HEK293T (cell line): Measurements from ENCODE around the gene SLX1B.
"Not testable (repeated sequence)": the region's sequence is repeated elsewhere in the genome, so short reads cannot be mapped to it uniquely, and the experiment has no call there.

ENCODE experiments used
- BHLHE40 ChIP-seq: fragments of 450-650 bp; IDR thresholded peaks from 2 replicates; pipeline ENCODE4 v1.6.1; 2016; ENCODE audit warnings: mild to moderate bottlenecking, moderate library complexity, borderline replicate concordance
- CTBP1 ChIP-seq: fragments of 450-650 bp; IDR thresholded peaks from 2 replicates; pipeline ENCODE4 v1.6.1; 2016; ENCODE audit warnings: borderline replicate concordance
- ELF4 ChIP-seq: fragments of 450-650 bp; IDR thresholded peaks from 2 replicates; pipeline ENCODE4 v1.6.1; 2017; ENCODE audit warnings: antibody characterized with exemption
- FOXK2 ChIP-seq: fragments of 450-650 bp; IDR thresholded peaks from 2 replicates; pipeline ENCODE4 v1.6.1; 2016; ENCODE audit warnings: mild to moderate bottlenecking
- FOXM1 ChIP-seq: fragments of 450-650 bp; IDR thresholded peaks from 2 replicates; pipeline ENCODE4 v1.6.1; 2017; ENCODE audit warnings: mild to moderate bottlenecking, borderline replicate concordance
- L3MBTL2 ChIP-seq: fragments of 450-650 bp; conservative IDR thresholded peaks from 2 replicates; pipeline ENCODE4 v1.6.1; 2016; ENCODE audit warnings: mild to moderate bottlenecking
- NFRKB ChIP-seq: fragments of 450-650 bp; IDR thresholded peaks from 2 replicates; pipeline ENCODE4 v1.6.1; 2016; ENCODE audit warnings: mild to moderate bottlenecking, moderate library complexity
- SP1 ChIP-seq: fragments of 450-650 bp; IDR thresholded peaks from 2 replicates; pipeline ENCODE4 v1.6.1; 2017
- SUZ12 ChIP-seq: fragments of 450-650 bp; IDR thresholded peaks from 2 replicates; pipeline ENCODE4 v1.6.1; 2016; ENCODE audit warnings: mild to moderate bottlenecking
- TARDBP ChIP-seq: fragments of 450-650 bp; IDR thresholded peaks from 2 replicates; pipeline ENCODE4 v1.6.1; 2016
- ZNF384 ChIP-seq: fragments of 450-650 bp; IDR thresholded peaks from 2 replicates; pipeline ENCODE4 v1.6.1; 2016

DNA sequence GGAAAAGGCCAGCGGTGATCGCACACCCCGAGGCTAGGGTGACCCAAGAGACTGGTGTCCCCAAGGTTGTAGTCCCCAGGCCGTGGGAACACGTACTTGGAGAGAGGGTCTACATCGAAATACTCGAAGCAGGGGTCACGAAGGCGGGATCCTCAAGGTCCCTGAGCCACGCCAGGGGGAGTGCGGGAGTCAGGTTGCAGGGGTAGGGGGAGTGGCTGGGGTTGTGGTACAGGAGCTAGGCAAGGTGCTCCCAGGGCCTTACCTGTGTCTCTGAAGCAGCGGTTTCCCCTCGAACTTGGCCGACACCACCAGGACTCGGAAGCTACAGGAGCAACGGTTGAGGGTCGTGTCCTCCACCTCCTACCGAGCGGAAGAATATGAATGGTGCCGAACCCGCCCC lies 579 bp upstream of the SLX1B start:
- not testable (repeated sequence) for TF ChIP-seq ZNF384, FOXK2, TARDBP, L3MBTL2, BHLHE40, ELF4, SUZ12, SP1, FOXM1, CTBP1, NFRKB
